ENCODE data around the gene SLC26A5.
"Not testable (repeated sequence)": the region's sequence is repeated elsewhere in the genome, so short reads cannot be mapped to it uniquely, and the experiment has no call there.

Gene SLC26A5

DNA sequence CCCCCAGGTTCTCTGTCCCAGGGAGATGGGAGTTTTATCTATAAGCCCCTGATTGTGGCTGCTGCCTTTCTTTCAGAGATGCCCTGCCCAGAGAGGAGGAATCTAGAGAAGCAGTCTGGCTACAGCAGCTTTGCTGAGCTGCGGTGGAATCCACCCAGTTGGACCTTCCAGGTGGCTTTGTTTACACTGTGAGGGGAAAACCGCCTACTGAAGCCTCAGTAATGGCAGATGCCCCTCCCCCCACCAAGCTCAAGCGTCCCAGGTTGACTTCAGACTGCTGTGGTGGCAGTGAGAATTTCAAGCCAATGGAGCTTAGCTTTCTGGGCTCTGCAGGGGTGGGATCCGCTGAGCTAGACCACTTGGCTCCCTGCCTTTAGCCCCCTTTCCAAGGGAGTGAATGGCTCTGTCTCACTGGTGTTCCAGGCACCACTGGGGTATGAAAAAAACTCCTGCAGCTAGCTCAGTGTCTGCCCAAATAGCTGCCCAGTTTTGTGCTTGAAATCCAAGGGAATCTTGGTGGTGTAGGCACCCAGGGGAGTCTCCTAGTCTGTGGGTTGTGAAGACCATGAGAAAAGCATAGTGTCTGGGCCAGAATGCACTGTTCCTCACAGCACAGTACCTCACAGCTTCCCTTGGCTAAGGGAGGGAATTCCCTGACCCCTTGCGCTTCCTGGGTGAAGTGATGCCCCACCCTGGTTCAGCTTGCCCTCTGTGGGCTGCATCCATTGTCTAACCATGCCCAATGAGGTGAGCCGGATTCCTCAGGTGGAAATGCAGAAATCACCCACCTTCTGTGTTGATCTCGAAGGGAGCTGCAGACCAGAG lies 40.0 kb downstream of the SLC26A5 start:
- DNase-seq: not testable (repeated sequence)

DNA sequence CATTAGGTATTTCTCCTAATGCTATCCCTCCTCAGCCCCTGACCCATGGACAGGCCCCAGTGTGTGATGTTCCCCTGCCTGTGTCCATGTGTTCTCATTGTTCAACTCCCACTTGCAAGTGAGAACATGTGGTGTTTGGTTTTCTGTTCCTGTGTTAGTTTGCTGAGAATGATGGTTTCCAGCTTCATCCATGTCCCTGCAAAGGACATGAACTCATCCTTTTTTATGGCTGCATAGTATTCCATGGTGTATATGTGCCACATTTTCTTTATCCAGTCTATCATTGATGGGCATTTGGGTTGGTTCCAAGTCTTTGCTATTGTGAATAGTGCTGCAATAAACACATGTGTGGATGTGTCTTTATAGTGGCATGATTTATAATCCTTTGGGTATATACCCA lies 46.3 kb downstream of the SLC26A5 start:
- DNase-seq: not testable (repeated sequence)

DNA sequence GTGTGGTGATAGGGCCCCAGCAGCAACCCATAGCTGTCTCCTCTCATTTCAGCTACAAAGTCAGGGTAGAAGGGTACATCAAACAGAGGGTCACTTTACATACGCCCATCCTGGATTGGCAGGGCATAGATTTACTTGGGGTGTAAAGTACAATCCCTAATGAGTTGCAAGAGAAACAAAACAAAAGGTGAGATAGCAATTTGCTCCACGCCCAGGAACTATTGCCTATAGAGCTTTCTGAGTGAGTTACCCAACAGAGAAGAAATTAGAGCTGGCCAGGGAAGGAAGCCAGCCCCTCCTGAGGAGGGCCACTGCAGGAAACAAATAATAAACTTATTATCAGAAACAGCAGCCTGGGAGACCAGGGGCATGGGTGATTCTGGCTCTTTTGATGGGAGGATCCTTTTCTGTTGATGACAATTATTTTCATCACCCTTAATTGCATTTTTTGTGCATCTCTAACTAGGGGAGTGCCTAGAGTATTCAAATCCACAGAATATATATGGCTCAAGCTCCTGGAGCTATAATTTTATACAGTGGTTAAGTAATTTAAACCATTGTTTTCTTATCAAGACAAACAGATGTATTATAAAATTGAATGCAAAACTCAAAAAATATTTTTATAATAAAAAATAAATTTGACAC lies 47.4 kb downstream of the SLC26A5 start:
- DNase-seq: no peak

DNA sequence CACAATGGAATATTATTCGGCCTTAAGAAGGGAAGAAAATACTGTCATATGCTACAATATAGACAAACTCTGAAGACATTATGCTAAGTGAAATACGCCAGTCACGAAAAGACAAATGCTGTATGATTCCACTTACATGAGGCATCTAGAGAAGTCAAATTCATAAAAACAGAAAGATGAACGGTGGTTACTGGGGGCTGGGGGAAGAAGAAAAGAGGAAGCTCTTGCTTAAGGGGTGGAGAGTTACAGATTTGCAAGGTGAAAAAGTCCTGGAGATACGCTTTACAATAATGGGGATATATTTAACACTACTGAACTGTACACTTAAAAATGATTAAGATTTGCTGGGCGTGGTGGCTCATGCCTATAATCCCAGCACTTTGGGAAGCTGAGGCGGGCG lies 49.5 kb downstream of the SLC26A5 start:
- no peak for DNase-seq

DNA sequence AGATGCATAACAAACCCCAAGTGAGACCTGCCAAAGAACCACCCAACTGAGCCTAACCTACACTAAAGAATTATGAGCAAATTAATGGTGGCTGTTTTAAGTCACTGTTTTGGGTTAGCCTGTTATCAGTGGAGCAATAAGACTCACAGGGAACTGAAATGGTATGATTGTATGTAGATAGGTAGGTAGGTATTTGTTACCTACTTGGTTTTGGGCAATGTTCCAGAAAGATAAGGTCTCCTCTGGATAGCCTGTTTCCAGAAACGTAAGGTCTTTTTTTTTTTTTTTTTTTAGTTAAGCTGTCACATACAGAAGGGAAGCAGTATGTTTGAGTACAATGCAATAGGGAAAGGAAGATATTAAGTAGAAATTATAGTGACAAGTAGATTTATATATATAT lies 50.9 kb downstream of the SLC26A5 start:
- no peak for DNase-seq

DNA sequence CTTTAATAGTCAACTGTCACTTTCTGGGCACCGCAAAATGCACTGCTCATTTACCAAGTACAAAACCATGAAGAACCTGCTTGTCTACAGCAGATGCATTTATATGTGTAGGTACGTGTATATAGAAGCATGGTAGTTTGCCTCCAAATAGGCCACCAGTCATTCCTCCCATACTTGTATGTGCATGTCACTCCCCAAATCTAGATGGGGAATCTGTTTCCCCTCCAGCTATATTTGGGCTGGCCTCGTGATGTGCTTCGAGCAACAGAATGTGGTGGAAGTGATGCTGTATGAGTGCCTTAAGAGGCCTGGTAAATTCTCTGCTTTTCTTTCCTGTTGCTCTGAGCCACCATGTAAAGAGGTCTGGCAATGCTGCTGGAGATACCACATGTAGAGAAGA lies 51.4 kb downstream of the SLC26A5 start:
- DNase-seq: no peak

DNA sequence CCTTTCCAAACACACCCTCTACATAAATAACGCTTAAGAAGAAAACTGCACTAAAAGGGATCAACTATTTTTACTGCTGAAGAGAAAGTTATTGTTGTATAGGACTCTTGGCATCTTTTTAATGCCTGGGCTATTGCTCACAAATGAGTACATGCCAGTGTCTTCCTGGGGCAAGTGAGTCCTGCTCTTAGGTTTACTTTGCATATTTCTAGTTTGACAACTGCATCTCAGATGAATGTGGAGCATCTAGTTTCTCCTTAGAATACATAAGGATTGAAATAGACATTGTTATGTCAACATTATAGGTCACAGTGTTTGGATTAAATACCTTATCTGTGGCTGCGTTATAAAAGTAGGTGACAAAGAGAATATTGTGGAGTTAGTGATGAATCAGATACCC lies 54.0 kb downstream of the SLC26A5 start:
- no peak for DNase-seq

DNA sequence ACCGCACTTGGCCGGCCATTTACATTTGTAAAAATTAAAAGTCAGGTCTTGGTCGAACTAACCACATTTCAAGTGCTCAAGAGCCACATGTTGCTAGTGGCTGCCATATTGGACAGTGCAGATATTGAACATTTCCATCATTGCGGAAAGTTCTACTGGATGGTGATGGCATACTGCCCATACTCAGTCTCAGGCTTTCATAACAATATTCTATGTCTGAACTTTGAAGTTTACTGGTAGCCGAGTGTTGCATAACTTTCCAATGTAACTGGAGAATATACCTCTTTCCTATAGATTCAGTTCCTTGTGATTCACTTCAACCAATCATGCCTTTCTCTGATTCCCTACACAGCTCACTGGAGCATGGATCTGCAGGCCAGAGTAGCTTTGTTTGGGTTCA lies 54.9 kb downstream of the SLC26A5 start:
- DNase-seq: no peak

DNA sequence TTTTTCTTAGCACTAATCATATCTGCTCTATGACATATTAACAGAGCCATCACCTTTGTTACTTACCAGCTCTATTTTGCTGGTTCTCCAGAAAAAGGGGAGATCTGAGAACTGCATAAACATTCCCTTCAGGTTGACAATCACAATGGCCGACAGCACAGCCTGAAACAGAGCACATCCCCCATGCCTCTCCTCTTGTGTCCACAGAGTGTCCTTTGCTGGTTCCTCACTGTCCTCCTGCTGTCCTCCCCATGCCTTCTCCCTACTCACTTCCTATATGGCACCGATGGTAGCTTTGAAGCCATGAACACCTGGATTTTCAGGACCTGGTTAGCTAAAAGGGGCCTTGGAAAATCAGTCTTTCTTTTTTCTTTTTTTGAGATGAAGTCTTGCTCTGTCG lies 56.7 kb downstream of the SLC26A5 start:
- no peak for DNase-seq

DNA sequence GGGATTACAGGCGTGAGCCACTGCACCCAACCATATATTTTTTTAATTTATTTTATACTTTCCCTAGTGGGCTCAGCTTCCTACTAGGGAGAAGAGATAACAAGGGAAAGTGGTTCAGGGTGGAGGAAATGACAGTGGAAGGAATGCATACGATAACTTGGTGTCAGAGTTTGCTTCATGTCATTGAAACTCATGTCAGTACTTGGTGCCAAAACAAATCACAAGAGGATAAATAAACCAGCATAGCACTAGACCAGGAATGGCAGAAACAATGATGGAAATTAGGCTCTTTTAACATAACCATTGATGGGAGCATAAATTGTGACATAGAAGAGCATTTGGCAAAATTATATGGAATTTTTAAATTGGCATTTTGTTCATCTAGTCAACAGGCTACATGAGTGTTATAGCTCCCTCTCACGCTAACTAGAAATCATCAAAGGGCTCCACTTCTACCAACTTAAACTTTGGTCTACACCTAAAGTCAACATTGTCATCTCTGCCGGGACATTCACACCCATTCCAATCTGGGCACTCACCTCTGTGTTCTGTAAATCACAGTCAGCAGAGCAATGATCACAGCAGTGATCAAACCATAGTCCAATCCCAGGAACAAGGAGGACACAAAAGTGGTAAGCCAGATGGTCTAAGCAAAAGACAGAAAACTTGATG lies 57.4 kb downstream of the SLC26A5 start:
- DNase-seq: no peak

DNA sequence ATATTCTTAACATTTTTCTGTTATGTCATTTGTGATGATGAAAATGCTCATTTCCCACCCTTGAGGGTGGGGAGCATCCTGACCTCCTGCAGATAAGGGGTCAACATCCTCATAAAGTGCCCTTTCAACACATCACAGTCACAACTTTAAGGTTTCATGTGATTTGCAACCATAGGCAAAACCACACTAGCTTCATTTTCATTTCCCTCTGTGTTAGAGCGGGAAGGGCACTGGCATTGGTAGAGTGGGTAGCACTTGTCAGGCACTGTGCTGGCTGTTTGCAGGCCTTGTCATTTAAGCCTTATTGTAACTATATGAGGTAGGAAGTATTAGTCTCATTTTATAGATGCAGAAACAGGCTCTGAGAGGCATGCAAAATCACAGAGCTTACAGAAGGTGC lies 58.8 kb downstream of the SLC26A5 start:
- no peak for DNase-seq

DNA sequence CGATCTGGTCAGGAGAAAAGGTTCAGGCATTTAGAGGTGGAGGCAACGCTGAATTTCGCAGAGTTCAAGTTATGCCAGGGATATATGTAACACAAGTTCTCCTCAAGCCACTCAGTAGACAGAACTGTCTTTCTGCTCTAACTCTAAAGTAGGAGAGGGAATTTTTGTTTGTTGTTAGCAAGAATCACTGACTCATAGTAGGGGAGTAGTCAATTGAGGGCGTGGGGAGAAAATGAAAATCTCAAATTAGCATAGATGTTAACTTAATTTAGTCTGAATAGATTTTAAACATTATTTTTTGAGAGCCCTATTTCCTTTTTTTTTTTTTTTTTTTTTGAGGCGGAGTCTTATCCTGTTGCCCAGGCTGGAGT lies 64.0 kb downstream of the SLC26A5 start:
- no peak for DNase-seq

DNA sequence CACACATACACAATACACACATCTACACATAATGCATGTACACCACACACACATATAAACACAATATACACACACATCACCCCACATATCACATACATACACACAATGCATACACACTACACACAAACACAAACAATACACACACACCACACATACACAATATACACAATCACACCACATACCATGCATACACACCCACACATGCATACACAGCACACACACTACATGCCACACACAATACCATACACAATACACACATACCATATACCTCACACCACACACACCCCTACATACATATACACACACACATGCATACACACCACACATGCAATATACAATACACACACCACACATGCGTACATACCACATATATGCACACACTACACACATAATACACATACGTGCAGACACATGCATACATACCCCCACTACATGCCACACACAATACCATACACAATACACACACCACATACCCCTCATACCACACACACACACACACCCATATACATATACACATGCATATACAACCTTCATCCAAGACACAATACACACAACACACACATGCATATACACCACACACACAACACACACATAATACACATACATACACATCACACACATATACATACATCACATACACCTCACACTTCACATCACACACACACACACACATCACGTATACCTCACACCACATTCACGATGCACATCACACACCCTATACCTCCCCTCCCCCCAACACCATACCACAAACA lies 64.6 kb downstream of the SLC26A5 start:
- DNase-seq: no peak

DNA sequence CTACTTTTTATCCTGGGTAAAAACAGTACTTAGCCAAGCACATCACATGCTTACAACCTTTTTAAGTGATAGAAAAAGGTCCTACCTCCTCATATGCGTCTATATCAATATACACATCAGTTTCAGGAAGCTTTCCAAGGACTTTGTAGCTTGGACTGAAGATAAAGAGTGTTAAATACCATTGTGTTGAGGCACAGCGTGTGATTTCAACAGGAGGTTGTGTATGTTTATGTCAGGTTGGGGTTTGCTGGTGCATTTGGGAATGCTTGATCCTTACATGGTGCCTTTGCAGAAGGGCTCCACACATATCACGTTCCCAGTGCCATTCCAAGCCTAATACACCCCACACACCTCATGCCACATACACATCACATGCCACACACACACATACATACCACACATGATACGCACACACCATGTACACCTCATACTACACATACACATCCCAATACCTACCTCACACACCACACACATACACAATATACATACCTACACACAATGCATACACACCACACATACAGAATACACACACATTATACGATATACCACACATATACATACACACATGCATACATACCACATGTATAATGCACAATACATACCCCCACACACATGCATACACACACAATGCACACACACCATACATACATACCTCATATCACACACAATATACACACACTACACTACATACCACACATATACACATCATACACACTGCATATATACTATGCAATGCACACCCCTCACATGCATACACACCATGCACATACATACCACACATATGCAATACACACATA lies 65.4 kb downstream of the SLC26A5 start:
- no peak for DNase-seq

DNA sequence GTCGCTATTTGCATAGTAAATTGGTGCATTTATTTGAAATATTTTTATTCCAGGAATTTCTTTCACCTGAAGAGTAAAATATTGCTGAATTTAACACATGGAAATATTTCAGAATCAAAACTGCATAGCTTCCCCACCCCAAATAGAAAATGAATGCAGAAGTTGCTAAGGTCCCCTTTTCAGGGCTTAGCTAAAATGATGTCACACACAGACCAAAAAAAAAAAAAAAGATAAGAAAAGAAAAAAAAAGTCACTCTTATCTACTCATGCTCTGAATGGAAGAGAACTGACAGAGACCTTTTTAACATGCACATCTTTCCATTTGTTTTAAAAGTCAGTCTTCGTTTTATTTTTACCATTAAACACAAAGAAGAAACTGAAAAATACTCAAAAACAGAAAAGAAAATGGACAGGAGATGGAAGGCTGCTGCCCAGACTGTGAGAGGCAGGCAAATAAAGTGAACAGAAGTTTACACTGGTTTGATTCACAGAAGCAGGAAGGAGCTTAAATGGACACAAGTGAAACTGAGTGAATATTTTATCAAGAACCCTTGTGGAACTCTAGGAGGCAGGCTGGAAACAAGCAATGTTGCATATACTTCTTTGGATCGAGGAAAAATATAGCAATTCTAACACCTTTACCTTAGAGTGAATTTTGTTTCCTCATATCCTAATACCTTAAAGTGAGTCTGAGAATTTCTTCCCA lies 66.6 kb downstream of the SLC26A5 start:
- DNase-seq: no peak

DNA sequence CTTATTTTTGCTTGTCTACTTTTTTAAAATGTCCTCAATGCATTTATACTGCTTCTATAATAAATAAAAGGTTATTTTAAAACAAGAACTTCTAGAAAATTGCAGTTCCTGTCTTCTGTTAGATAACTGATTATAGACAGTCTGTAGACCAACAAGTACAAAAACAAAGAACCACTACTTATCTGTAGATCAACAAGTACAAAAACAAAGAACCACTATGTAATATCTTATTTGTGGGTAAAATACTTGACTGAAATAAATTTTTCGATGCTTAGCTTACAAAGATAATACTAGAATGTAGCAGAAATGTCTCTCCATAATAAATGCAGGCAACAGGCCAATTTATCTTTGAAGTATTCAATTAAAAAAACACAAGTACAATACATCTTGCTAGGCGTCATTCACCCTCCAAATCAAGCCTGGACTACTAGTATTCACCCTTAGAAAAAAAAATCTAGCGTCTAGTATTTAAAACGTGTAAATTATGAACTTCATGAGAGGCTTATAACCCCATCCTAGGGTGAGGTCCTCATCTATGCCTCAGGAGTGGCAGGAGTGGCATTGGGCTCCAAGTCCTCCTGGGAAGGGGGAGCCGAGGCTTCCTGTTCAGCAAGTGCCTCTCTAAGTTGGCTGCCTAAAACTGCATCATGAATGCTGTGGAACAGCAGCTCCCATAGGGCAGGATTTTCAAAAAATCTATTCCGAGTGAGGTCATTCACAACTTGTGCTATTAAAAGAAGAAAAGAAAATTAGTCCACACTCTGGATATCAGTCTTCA lies 72.0 kb downstream of the SLC26A5 start:
- DNase-seq: no peak

DNA sequence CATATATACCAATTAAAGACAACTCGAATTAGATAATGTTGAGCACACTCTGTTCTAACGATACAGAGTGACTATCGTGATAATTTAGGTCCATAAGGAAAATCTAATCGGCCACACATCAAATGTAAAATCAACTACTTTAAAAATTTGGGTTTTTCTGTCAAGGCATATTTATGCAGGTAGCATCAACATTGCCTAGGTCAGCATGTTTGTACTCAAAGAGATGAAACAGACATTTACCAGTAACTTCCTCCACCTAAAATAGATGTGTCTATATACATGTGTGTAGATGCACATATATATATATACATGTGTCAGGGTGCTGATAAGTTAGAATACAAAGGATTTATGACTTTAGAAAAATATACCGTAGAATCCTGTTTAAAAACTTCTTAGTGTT lies 76.6 kb downstream of the SLC26A5 start:
- DNase-seq: no peak

DNA sequence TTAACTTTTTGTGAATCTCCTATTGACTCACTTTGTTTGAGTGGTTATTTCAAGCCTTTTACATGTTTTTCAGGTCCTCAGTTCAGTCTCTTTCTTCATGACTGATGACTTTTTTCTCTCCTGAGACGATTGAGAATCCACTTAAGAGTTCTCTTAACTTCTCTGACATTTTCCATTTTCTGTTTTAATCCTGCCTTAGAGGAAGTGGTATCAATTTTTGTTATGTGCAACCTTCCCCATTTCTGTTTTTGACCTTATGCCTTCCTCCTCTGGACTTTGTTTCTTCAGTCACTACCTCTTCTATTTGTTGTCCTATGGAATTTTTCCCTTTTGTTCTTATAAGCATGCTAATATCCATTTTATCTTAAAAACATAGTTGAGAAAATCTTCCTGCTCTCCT lies 96.2 kb downstream of the SLC26A5 start:
- no peak for DNase-seq

DNA sequence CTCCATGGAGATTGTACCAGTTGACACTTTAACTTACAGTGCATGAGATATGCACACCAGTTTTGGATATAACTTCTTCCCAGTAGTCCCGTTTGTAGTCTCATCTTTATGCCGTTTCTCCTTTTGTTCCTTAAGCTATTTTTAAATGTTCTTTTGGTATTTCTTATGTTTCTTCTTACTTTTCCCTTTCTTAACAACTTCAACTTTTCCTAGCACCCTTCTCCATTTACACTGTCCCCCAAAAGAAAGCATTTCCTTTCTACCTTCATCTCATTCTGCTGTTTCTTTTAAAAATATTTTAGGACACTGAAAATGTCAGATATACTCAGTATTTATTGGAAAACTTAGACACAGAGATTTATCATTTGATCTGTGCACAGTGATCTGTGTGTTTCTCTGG lies 97.0 kb downstream of the SLC26A5 start:
- DNase-seq: no peak

DNA sequence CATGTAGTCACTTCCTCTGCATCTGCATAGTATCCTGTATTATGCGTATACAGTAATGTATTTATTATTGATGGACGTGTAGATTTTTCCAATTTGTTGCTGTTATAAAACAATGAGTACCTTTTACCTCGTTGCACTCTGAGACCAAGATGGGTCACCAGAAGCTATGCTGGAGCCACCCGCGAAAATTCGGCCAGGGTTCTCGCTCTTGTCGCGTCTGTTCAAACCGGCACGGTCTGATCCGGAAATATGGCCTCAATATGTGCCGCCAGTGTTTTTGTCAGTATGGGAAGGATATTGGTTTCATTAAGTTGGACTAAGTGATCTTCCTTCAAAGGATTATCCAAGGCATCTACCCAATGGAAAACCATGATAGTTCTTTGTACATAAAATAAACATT lies 97.6 kb downstream of the SLC26A5 start:
- no peak for DNase-seq

Data from NCI-H748 treated with DMSO at 0.1 percent for 48 hours (cell line).